Effector memory CD8-positive, alpha-beta T cell (primary cell): Measurements from ENCODE around the gene MTHFD1L.

Experiments
- ATAC-seq: fragments of 150-1000 bp; cut with Tn5 transposase; replicated peaks from 2 replicates; pipeline ENCODE4 v1.10.0; 2021; ENCODE audit warnings: mild to moderate bottlenecking, moderate library complexity
- DNase-seq, 3 experiments: peaks; one replicate each; pipeline ENCODE4 v3.0.0; 2021
- H3K27ac Mint-ChIP-seq, 2 donors: one replicate each; pipeline ENCODE4 v1.8.0; 2022; ENCODE audit warnings: mild to moderate bottlenecking in 2 of 2, mixed read lengths in 2 of 2, moderate library complexity in 2 of 2
- H3K27me3 Mint-ChIP-seq, 2 donors: one replicate each; pipeline ENCODE4 v1.8.0; 2022; ENCODE audit warnings: mixed read lengths in 2 of 2
- H3K36me3 Mint-ChIP-seq: one replicate; pipeline ENCODE4 v1.8.0; 2022; ENCODE audit warnings: mild to moderate bottlenecking, moderate library complexity, mixed read lengths; ENCODE audit not compliant: insufficient read depth
- H3K4me1 Mint-ChIP-seq, 2 donors: one replicate each; pipeline ENCODE4 v1.8.0; 2022; ENCODE audit warnings: low read depth in 2 of 2, mixed read lengths in 2 of 2
- H3K4me3 Mint-ChIP-seq, 2 donors: one replicate each; pipeline ENCODE4 v1.8.0; 2022; ENCODE audit warnings: mild to moderate bottlenecking in 2 of 2, mixed read lengths in 2 of 2, moderate library complexity in 2 of 2
- H3K9me3 Mint-ChIP-seq, 2 donors: one replicate each; pipeline ENCODE4 v1.8.0; 2022; ENCODE audit warnings: mixed read lengths in 2 of 2

MTHFD1L gene

GRCh38 chr6:150897400-150897943 is 32.0 kb downstream of the MTHFD1L start:
- no peak overlapping the region for H3K4me3 Mint-ChIP-seq
- ATAC-seq = no peak
- H3K9me3 Mint-ChIP-seq = no peaks in the 10 kb centered on the region
- no peak overlapping the region for H3K27ac Mint-ChIP-seq
- no peaks in the 10 kb centered on the region for H3K27me3 Mint-ChIP-seq
- peaks cover 8 to 16% of the 10 kb centered on the region in 2 donors for H3K4me1 Mint-ChIP-seq
- no peak for DNase-seq
- peaks cover 3% of the 10 kb centered on the region for H3K36me3 Mint-ChIP-seq

GRCh38 chr6:150898399-150899170 is 33.1 kb downstream of the MTHFD1L start:
- peaks cover 3% of the 10 kb centered on the region for H3K36me3 Mint-ChIP-seq
- peaks cover 8 to 16% of the 10 kb centered on the region in 2 donors for H3K4me1 Mint-ChIP-seq
- H3K27me3 Mint-ChIP-seq = no peaks in the 10 kb centered on the region
- no peak overlapping the region for H3K4me3 Mint-ChIP-seq
- H3K27ac Mint-ChIP-seq = no peak overlapping the region
- ATAC-seq = no peak
- DNase-seq = no peak
- no peaks in the 10 kb centered on the region for H3K9me3 Mint-ChIP-seq

- Mint-ChIP-seq H3K27me3 (no peaks in the 10 kb centered on the region), H3K4me3 (no peak overlapping the region), H3K9me3 (no peaks in the 10 kb centered on the region), H3K36me3 (peaks cover 3% of the 10 kb centered on the region), H3K4me1 (peaks cover 8 to 16% of the 10 kb centered on the region in 2 donors), H3K27ac (no peak overlapping the region)
- DNase-seq (no peak), ATAC-seq (no peak)
Observed at GRCh38 chr6:150899231-150899630, 33.7 kb downstream of the MTHFD1L start.

- peaks cover 3% of the 10 kb centered on the region for H3K36me3 Mint-ChIP-seq
- peaks cover 5 to 12% of the 10 kb centered on the region in 2 donors for H3K4me1 Mint-ChIP-seq
- ATAC-seq (no peak), DNase-seq (no peak)
- H3K27me3 Mint-ChIP-seq = no peaks in the 10 kb centered on the region
- H3K9me3 Mint-ChIP-seq = no peaks in the 10 kb centered on the region
- peak overlapping the region in 1 of 2 donors; percentile 19 for H3K27ac Mint-ChIP-seq
- H3K4me3 Mint-ChIP-seq = no peak overlapping the region
Observed at GRCh38 chr6:150900049-150900448, 34.5 kb downstream of the MTHFD1L start.

GRCh38 chr6:150902142-150902776 is 36.8 kb downstream of the MTHFD1L start:
- Mint-ChIP-seq H3K27me3 (no peaks in the 10 kb centered on the region), H3K27ac (no peak overlapping the region), H3K4me1 (no peaks in the 10 kb centered on the region), H3K36me3 (peaks cover 3% of the 10 kb centered on the region), H3K4me3 (no peak overlapping the region), H3K9me3 (no peaks in the 10 kb centered on the region)
- DNase-seq (no peak), ATAC-seq (no peak)

GRCh38 chr6:150905769-150906168 is 40.3 kb downstream of the MTHFD1L start:
- DNase-seq = no peak
- Mint-ChIP-seq H3K27me3 (no peaks in the 10 kb centered on the region), H3K36me3 (no peaks in the 10 kb centered on the region), H3K27ac (no peak overlapping the region), H3K4me3 (no peak overlapping the region), H3K9me3 (no peaks in the 10 kb centered on the region), H3K4me1 (no peaks in the 10 kb centered on the region)
- no peak for ATAC-seq

- no peaks in the 10 kb centered on the region for H3K27me3 Mint-ChIP-seq
- H3K9me3 Mint-ChIP-seq = peaks cover 0 to 3% of the 10 kb centered on the region in 2 donors
- DNase-seq (no peak), ATAC-seq (no peak)
- no peak overlapping the region for H3K27ac Mint-ChIP-seq
- H3K4me3 Mint-ChIP-seq = no peak overlapping the region
- no peaks in the 10 kb centered on the region for H3K36me3 Mint-ChIP-seq
- H3K4me1 Mint-ChIP-seq = no peaks in the 10 kb centered on the region
Observed at GRCh38 chr6:150906641-150907326, 41.3 kb downstream of the MTHFD1L start.

- DNase-seq (no peak), ATAC-seq (no peak)
- peaks cover 0 to 3% of the 10 kb centered on the region in 2 donors for H3K9me3 Mint-ChIP-seq
- H3K27ac Mint-ChIP-seq = no peak overlapping the region
- no peak overlapping the region for H3K4me3 Mint-ChIP-seq
- H3K4me1 Mint-ChIP-seq = no peaks in the 10 kb centered on the region
- H3K36me3 Mint-ChIP-seq = no peaks in the 10 kb centered on the region
- H3K27me3 Mint-ChIP-seq = no peaks in the 10 kb centered on the region
Observed at GRCh38 chr6:150907383-150907782, 41.9 kb downstream of the MTHFD1L start.

- Mint-ChIP-seq H3K27me3 (no peaks in the 10 kb centered on the region), H3K36me3 (no peaks in the 10 kb centered on the region), H3K9me3 (peaks cover 0 to 3% of the 10 kb centered on the region in 2 donors), H3K4me3 (no peak overlapping the region), H3K4me1 (no peaks in the 10 kb centered on the region), H3K27ac (no peak overlapping the region)
- ATAC-seq (no peak), DNase-seq (no peak)
Observed at GRCh38 chr6:150908901-150909300, 43.4 kb downstream of the MTHFD1L start.

- Mint-ChIP-seq H3K4me3 (no peak overlapping the region), H3K27ac (no peak overlapping the region), H3K36me3 (no peaks in the 10 kb centered on the region), H3K4me1 (no peaks in the 10 kb centered on the region), H3K9me3 (peaks cover 0 to 3% of the 10 kb centered on the region in 2 donors), H3K27me3 (no peaks in the 10 kb centered on the region)
- DNase-seq (no peak), ATAC-seq (no peak)
Observed at GRCh38 chr6:150910561-150910960, 45.1 kb downstream of the MTHFD1L start.

- Mint-ChIP-seq H3K4me3 (no peak overlapping the region), H3K4me1 (no peaks in the 10 kb centered on the region), H3K36me3 (no peaks in the 10 kb centered on the region), H3K27me3 (no peaks in the 10 kb centered on the region), H3K27ac (no peak overlapping the region), H3K9me3 (peaks cover 0 to 3% of the 10 kb centered on the region in 2 donors)
- ATAC-seq = no peak
- DNase-seq = no peak
Observed at GRCh38 chr6:150914372-150914771, 48.9 kb downstream of the MTHFD1L start.

GRCh38 chr6:150915131-150915879 is 49.8 kb downstream of the MTHFD1L start:
- DNase-seq = no peak
- Mint-ChIP-seq H3K27ac (no peak overlapping the region), H3K36me3 (no peaks in the 10 kb centered on the region), H3K27me3 (no peaks in the 10 kb centered on the region), H3K9me3 (peaks cover 0 to 3% of the 10 kb centered on the region in 2 donors), H3K4me1 (no peaks in the 10 kb centered on the region), H3K4me3 (no peak overlapping the region)
- no peak for ATAC-seq

- no peak for DNase-seq
- Mint-ChIP-seq H3K27ac (peak overlapping the region in 1 of 2 donors; percentile 41), H3K36me3 (no peaks in the 10 kb centered on the region), H3K9me3 (peaks cover 0 to 3% of the 10 kb centered on the region in 2 donors), H3K4me1 (no peaks in the 10 kb centered on the region), H3K27me3 (no peaks in the 10 kb centered on the region), H3K4me3 (no peak overlapping the region)
- no peak for ATAC-seq
Observed at GRCh38 chr6:150915880-150916265, 50.4 kb downstream of the MTHFD1L start.
